Natural killer cell (primary cell): ENCODE measurements around the gene TRMT61A. TPM values are rescaled to one million over a fixed set of nuclear protein-coding genes. Genes with fewer than 3 reads are reported as not detected.

ENCODE experiments used
- ATAC-seq, 3 donors: fragments of 150-1000 bp in 2 of 3; fragments of 200-7000 bp in 1 of 3; cut with Tn5 transposase; 1 replicate in 1 of 3; 2 replicates in 2 of 3; pipeline ENCODE4 v1.10.0; 2021; ENCODE audit warnings: mild to moderate bottlenecking in 2 of 3, moderate library complexity in 2 of 3
- DNase-seq, 2 donors: peaks; one replicate each; pipeline versions ENCODE4 v3.0.0 to v3.0.0-alpha.2; 2013 to 2021; ENCODE audit warnings: mixed read lengths in 1 of 2
- H3K27ac ChIP-seq: one replicate; pipeline ENCODE4 v1.5.1; 2013; ENCODE audit warnings: mild to moderate bottlenecking, low read length
- H3K27me3 ChIP-seq: one replicate; pipeline ENCODE4 v1.6.1; 2013; ENCODE audit warnings: low read length; ENCODE audit not compliant: control insufficient read depth, insufficient read depth
- H3K36me3 ChIP-seq: one replicate; pipeline ENCODE4 v1.6.1; 2013; ENCODE audit warnings: low read length; ENCODE audit not compliant: control insufficient read depth, insufficient read depth
- H3K4me1 ChIP-seq: one replicate; pipeline ENCODE4 v1.6.1; 2013; ENCODE audit warnings: low read length; ENCODE audit not compliant: control insufficient read depth, insufficient read depth
- H3K4me3 ChIP-seq: one replicate; pipeline ENCODE4 v1.5.1; 2013; ENCODE audit warnings: low read length
- H3K9me3 ChIP-seq: one replicate; pipeline ENCODE4 v1.6.1; 2013; ENCODE audit warnings: low read length; ENCODE audit not compliant: control insufficient read depth, insufficient read depth
- H3K27ac Mint-ChIP-seq, 2 donors: one replicate each; pipeline ENCODE4 v1.8.0; 2022; ENCODE audit warnings: mild to moderate bottlenecking in 2 of 2, mixed read lengths in 2 of 2, moderate library complexity in 1 of 2
- H3K27me3 Mint-ChIP-seq, 2 donors: one replicate each; pipeline ENCODE4 v1.8.0; 2022; ENCODE audit warnings: low read depth in 2 of 2, mixed read lengths in 2 of 2
- H3K36me3 Mint-ChIP-seq: one replicate; pipeline ENCODE4 v1.8.0; 2022; ENCODE audit warnings: mixed read lengths
- H3K4me1 Mint-ChIP-seq, 2 donors: one replicate each; pipeline ENCODE4 v1.8.0; 2022; ENCODE audit warnings: mixed read lengths in 2 of 2
- H3K4me3 Mint-ChIP-seq: one replicate; pipeline ENCODE4 v1.8.0; 2022; ENCODE audit warnings: mild to moderate bottlenecking, moderate library complexity, mixed read lengths
- H3K9me3 Mint-ChIP-seq, 2 donors: one replicate each; pipeline ENCODE4 v1.8.0; 2022; ENCODE audit warnings: mixed read lengths in 2 of 2
- WGBS: methylation state at CpG from one replicate; pipeline ENCODE4 v1.1.7; 2013; ENCODE audit warnings: missing lambda C conversion rate; ENCODE audit not compliant: insufficient coverage; 5-methylcytosine and 5-hydroxymethylcytosine counted together
- intact Hi-C: fragments of 100-400 bp; cut with micrococcal nuclease; formaldehyde crosslinking; loops from one replicate; pipeline ENCODE4 v1.14.2; 2022
- total RNA-seq, 4 donors: library from RNA; stranded (reverse); fragments of 120-200 nt in 1 of 4; gene quantifications; one replicate each; pipeline versions ENCODE4 v1.2.3 to v1.2.4, GENCODE V29; 2013 to 2022
- TF ChIP-seq, protein P1 (sequence below): fragments of 200-600 bp; IDR thresholded peaks from one replicate; pipeline ENCODE4 v1.8.0; 2022; ENCODE audit warnings: antibody characterized with exemption

TRMT61A gene
- total RNA-seq, 3 donors from 2014 or later (not counting 1 experiment from before 2014, with no cell fraction given), result 8.1 to 9.4 (median 9.1) TPM

- Mint-ChIP-seq H3K36me3 (no peaks in the 10 kb centered on the region), H3K4me3 (no peak overlapping the region), H3K27ac (peak overlapping the region in 1 of 2 donors; percentile 26), H3K27me3 (no peaks in the 10 kb centered on the region), H3K9me3 (no peaks in the 10 kb centered on the region), H3K4me1 (peaks cover 38 to 57% of the 10 kb centered on the region in 2 donors)
- no peak overlapping the region for H3K27ac ChIP-seq
- intact Hi-C loops, result no loop called here
- TF ChIP-seq, protein P1, sequence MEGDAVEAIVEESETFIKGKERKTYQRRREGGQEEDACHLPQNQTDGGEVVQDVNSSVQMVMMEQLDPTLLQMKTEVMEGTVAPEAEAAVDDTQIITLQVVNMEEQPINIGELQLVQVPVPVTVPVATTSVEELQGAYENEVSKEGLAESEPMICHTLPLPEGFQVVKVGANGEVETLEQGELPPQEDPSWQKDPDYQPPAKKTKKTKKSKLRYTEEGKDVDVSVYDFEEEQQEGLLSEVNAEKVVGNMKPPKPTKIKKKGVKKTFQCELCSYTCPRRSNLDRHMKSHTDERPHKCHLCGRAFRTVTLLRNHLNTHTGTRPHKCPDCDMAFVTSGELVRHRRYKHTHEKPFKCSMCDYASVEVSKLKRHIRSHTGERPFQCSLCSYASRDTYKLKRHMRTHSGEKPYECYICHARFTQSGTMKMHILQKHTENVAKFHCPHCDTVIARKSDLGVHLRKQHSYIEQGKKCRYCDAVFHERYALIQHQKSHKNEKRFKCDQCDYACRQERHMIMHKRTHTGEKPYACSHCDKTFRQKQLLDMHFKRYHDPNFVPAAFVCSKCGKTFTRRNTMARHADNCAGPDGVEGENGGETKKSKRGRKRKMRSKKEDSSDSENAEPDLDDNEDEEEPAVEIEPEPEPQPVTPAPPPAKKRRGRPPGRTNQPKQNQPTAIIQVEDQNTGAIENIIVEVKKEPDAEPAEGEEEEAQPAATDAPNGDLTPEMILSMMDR, result no peak
- no peak overlapping the region for H3K4me3 ChIP-seq
- no peaks in the 10 kb centered on the region for H3K27me3 ChIP-seq
- no peak for DNase-seq
- peaks cover 24% of the 10 kb centered on the region for H3K36me3 ChIP-seq
- no peak for ATAC-seq
- no peaks in the 10 kb centered on the region for H3K9me3 ChIP-seq
- H3K4me1 ChIP-seq, result peaks cover 18% of the 10 kb centered on the region
- 92% methylated on average over 15 of the region's 15 CpGs for WGBS
Observed at GRCh38 chr14:103556946-103557758, 28.2 kb downstream of the TRMT61A start.

GRCh38 chr14:103558071-103558882, 29.3 kb downstream of the TRMT61A start:
- Mint-ChIP-seq H3K36me3 (no peaks in the 10 kb centered on the region), H3K27ac (no peak overlapping the region), H3K4me3 (no peak overlapping the region)

GRCh38 chr14:103559766-103560165, 30.8 kb downstream of the TRMT61A start:
- no peaks in the 10 kb centered on the region for H3K9me3 Mint-ChIP-seq
- 97% methylated on average over 9 of the region's 9 CpGs for WGBS
- Histone ChIP-seq H3K36me3 (peaks cover 23% of the 10 kb centered on the region), H3K9me3 (no peaks in the 10 kb centered on the region), H3K27ac (no peak overlapping the region), H3K4me1 (peaks cover 25% of the 10 kb centered on the region), H3K4me3 (no peak overlapping the region), H3K27me3 (no peaks in the 10 kb centered on the region)
- DNase-seq (no peak), ATAC-seq (no peak)
- intact Hi-C loops, result no loop called here
- H3K4me1 Mint-ChIP-seq, result peaks cover 45 to 62% of the 10 kb centered on the region in 2 donors
- H3K36me3 Mint-ChIP-seq, result no peaks in the 10 kb centered on the region
- peak overlapping the region; percentile 3 for H3K4me3 Mint-ChIP-seq
- H3K27ac Mint-ChIP-seq, result no peak overlapping the region
- no peaks in the 10 kb centered on the region for H3K27me3 Mint-ChIP-seq
- TF ChIP-seq, protein P1, result no peak

More at GRCh38 chr14:103558071-103558882, 29.3 kb downstream of the TRMT61A start:
- TF ChIP-seq, protein P1, result no peak
- Mint-ChIP-seq H3K4me1 (peaks cover 41 to 59% of the 10 kb centered on the region in 2 donors), H3K9me3 (no peaks in the 10 kb centered on the region), H3K27me3 (no peaks in the 10 kb centered on the region)
- Histone ChIP-seq H3K9me3 (no peaks in the 10 kb centered on the region), H3K27ac (no peak overlapping the region), H3K36me3 (peaks cover 24% of the 10 kb centered on the region), H3K4me1 (peaks cover 18% of the 10 kb centered on the region), H3K4me3 (no peak overlapping the region), H3K27me3 (no peaks in the 10 kb centered on the region)
- ATAC-seq (no peak), DNase-seq (no peak)
- WGBS, result 94% methylated on average over 16 of the region's 16 CpGs
- intact Hi-C loops, result no loop called here
